ENCODE data around the gene TBX2. TPM values are rescaled to one million over a fixed set of nuclear protein-coding genes. Genes with fewer than 3 reads are reported as not detected.

Gene TBX2
- total RNA-seq, 1 donor from 2014 or later: 3.6 TPM

DNA sequence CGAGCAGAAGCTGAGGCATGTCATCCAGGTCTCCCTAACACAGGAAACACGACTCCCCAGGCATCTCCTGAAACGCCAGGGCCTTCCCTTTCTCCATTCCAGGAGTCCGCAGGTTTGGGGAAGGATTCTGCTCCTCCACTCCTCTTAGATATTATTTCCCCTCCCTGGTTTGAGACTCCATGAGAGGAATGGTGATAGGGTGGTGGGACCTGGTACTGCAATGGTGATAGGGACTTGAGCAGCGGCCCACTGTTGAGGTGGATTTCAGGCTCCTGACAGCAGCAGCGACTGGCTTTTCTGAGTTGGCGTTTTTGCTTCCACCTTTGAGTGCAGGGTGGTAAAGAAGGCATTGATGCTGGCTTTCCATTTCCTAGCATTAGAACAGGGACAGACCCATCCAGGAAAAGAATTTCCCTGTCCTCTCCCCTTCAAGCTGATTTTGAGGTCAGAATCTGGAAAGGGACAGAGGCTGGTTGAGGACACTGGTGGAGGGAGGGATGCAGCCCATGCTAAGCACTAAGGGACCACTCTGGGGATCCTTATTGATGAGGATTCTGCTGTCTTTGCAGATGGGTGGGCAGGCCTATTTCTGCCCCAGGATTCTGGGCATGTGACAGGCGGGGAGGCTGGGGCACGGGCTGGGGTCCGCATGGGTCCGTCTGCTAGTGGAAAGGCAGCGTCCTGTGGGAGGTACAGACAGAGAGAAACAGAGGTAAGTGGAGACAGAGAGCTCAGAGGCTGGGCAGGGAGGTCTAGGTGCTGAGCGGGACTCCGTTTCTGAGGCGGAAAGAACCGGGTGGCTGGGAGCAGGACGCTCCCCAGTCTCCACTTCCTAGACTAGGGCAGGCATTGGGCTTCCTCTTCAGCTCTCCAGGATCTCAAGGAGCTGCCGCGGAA lies 51.2 kb downstream of the TBX2 start:
- DNase-seq (ENCODE audit: extremely low read depth, low read depth, low spot score): no peak

- DNase-seq (ENCODE audit: extremely low read depth, low read depth, low spot score): no peak
Measured at GRCh38 chr17:61451538-61452300, 52.1 kb downstream of the TBX2 start.

- no peak for DNase-seq (ENCODE audit: extremely low read depth, low read depth, low spot score)
Measured at GRCh38 chr17:61452301-61453290, 53.0 kb downstream of the TBX2 start, which contains the start of gene TBX4. Gene TBX4, plus strand, starts transcription at chr17:61452422. Its CDS starts 4,069 bp downstream, at chr17:61456491.

DNA sequence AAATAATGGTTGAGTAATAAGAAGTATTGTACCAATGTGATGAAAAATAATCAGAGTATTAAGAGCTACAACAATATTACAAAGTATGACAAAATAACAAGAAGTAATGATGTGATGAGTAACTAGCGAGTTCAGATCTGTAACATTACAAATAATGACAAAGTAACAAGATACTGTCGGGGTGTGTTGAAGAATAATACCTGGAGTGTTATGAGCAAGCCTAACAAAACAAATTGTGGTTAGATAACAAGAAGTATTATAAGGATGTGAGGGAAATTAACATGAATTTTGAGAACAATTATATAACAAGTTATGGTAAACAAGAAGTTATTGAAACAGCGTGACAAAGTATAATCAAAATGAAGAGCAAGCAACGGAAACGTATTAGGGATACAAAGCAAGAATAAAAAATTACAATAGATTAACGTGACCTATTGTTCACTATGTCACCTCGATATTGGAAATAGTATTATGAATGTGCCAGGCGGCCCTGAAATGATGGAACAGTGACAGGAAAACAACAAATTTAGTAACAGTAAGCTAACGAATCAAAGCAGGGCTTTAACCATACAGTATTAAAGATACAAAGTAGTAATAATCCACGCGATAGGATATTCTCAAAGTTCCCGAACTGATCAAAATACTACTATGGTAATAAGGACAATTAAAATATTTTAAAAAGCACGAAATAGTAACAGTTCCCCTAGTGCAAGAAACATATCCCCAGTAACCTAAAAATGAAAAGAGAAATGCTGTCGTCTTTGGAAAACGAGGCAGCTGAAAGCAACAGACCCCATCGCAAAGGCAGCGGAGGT lies 54.1 kb downstream of the TBX2 start:
- no peak for DNase-seq (ENCODE audit: extremely low read depth, low read depth, low spot score)

DNA sequence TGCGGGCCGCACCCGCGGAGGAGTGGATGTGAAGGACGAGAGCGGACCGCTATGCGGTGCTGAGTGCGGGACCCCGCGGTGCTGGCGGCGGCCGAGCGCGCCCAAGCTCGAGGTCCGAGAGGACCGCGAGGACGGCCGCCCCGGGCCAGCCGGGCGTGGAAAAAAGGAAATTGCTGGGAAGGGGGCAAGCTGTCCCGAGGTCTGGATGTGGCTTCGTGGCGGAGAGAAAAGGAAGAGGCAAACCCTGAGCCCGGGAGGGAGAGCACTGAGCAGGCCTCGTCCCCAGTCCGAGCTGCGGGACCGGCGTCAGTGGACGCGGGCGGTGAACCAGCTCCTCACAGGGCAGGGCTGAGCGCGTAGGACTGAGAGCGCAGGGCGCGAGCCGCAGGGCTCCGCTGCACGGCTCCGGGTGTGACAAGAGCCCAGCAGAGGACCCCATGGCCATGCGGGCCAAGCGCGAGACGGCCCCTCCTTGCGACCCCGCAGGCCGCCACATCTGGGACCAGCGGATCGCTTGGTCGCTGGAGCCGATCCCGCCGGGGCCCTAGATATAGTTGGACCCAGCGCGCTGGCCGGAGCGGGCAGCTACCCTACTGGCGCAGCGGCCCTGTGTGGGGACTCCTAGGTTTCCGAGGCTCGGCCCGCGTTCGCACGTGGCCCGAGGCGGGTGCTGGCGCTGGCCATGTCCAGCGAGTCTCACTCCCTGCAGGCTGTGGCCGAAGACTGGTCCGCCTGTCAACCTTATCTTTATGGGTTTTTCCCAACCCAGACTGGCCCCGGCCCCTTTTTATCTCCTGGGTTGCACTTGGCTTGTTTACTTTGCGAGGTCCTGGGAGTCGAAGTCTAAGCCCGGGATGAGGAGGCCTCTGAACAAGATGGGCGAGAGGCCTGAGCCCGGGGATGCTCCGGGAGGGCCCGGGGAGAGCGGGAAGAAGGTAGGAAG lies 55.0 kb downstream of the TBX2 start:
- DNase-seq (ENCODE audit: extremely low read depth, low read depth, low spot score): no peak

GRCh38 chr17:61455324-61456060 lies 55.8 kb downstream of the TBX2 start:
- DNase-seq (ENCODE audit: extremely low read depth, low read depth, low spot score): no peak

DNA sequence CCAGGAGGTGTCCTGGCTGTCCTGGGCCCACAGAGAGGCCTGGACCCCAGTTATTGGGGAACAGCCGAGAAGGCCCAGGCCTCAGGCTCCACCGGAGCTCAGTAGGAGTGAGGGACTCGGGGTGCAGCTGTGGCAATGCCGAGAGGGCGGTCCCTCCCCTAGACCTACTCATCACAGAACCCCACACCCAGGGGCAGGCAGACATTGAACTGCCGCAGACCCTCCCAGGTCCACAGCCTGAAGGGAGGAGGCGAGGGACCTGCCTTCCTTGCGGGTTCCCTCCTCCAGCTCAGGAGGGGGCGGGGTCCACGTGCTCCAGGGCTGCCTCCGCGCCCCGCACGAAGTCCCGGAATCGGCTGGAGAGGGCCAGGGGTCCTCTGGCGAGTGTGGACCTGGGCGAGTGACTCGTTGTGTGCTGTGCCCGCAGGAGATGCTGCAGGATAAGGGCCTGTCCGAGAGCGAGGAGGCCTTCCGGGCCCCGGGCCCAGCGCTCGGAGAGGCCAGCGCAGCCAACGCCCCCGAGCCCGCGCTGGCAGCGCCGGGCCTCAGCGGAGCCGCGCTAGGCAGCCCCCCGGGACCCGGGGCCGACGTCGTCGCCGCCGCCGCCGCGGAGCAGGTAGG lies 56.5 kb downstream of the TBX2 start:
- no peak for DNase-seq (ENCODE audit: extremely low read depth, low read depth, low spot score)

DNA sequence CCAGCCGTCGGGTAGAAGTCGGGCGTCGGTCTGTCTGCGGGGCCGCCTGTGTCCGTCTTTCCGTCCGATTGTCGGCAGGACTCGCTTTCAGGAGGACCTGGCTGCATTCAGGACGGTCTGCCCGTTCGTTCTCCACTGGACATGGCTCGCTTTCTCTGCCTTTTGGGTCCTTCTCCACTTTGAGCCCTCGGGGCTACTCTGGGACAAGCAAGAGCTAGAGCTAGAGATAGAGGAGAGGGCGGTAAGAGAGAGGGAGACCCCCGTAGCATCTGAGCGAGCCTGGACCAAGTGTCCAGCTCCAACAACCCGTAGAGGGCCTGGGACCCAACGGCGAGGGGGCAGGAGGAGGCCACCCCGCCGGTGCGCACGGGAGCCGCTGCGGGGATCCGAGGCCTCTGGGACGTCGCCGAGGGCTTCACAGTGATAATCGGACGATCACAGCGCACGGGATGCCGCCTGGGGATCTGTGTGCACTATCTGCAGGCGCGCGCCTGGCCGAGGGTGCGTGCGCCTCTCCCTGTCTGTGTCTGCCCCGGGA lies 57.1 kb downstream of the TBX2 start:
- no peak for DNase-seq (ENCODE audit: extremely low read depth, low read depth, low spot score)

- DNase-seq (ENCODE audit: extremely low read depth, low read depth, low spot score): no peak
Measured at GRCh38 chr17:61457226-61457983, 57.8 kb downstream of the TBX2 start.

- no peak for DNase-seq (ENCODE audit: extremely low read depth, low read depth, low spot score)
Measured at GRCh38 chr17:61458000-61458399, 58.4 kb downstream of the TBX2 start.

GRCh38 chr17:61458421-61459141 lies 58.9 kb downstream of the TBX2 start:
- no peak for DNase-seq (ENCODE audit: extremely low read depth, low read depth, low spot score)

Other genes starting within 250 kb of the TBX2 start
- not detected in 2 replicates for gene TBX4, start 52.6 kb downstream of the TBX2 start, total RNA-seq
- gene NACA2, start 191.4 kb downstream of the TBX2 start, total RNA-seq: not detected in 2 replicates